HG03175 (cell line): Measurements from ENCODE around the gene PLK4.
"Not testable (repeated sequence)": the region's sequence is repeated elsewhere in the genome, so short reads cannot be mapped to it uniquely, and the experiment has no call there.

Source experiments
- ATAC-seq: cut with Tn5 transposase; IDR thresholded peaks from one replicate; pipeline ENCODE4 v1.9.1; 2021; ENCODE audit warnings: mild to moderate bottlenecking, moderate library complexity; ENCODE audit not compliant: unreplicated experiment

PLK4 gene

GRCh38 chr4:127899682-127900081 lies 19.0 kb downstream of the PLK4 start:
- ATAC-seq, result not testable (repeated sequence)

DNA sequence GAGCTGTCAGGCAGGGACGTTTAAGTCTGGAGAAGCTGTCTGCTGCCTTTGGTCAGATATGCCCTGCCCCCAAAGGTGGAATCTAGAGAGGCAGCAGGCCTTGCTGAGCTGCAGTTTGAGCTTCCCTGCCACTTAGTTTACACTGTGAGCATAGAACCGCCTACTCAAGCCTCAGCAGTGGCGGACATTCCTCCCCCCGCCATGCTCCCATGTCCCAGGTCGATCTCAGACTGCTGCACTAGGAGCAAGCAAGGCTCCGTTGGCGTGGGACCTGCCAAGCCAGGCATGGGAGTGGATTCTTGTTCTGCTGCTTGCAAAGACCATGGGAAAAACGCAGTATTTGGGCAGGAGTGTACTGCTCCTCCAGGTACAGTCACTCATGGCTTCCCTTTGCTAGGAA lies 24.3 kb downstream of the PLK4 start:
- ATAC-seq, result no peak

- ATAC-seq, result no peak
These were observed 35.8 kb downstream of the PLK4 start for GRCh38 chr4:127916512-127916911.

DNA sequence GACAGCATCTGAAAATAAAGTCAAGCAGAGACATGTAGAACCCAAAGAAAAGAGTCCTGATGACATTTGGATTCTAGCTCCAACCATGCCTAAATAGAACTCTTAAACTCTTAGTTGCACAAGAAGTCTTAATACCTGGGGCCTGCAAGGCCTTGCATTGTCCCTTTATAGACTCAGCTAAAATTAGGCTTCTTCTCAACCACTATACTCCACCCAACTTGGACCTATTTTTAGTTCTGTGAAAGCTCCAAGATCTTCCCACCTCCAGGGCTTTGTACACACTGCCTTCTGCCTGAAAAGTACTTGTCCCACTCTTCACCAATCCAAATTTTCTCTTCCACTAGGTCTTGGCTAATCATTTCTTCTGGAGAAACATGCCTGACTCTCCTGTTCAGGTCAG lies 36.5 kb downstream of the PLK4 start:
- no peak for ATAC-seq

GRCh38 chr4:127920521-127920920 lies 39.8 kb downstream of the PLK4 start:
- no peak for ATAC-seq

GRCh38 chr4:127922226-127922625 lies 41.5 kb downstream of the PLK4 start:
- no peak for ATAC-seq

DNA sequence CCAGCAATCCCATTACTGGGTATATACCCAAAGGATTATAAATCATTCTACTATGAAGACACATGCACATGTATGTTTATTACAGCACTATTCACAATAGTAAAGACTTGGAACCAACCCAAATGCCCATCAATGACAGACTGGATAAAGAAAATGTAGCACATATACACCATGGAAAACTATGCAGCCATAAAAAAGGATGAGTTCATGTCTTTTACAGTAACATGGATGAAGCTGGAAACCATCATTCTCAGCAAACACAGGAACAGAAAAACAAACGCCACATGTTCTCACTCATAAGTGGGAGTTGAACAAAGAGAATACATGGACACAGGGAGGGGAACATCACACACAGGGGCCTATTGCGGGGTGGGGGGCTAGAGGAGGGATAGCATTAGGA lies 45.0 kb downstream of the PLK4 start:
- ATAC-seq, result not testable (repeated sequence)

- ATAC-seq, result no peak
These were observed 49.5 kb downstream of the PLK4 start for GRCh38 chr4:127930175-127930574.

DNA sequence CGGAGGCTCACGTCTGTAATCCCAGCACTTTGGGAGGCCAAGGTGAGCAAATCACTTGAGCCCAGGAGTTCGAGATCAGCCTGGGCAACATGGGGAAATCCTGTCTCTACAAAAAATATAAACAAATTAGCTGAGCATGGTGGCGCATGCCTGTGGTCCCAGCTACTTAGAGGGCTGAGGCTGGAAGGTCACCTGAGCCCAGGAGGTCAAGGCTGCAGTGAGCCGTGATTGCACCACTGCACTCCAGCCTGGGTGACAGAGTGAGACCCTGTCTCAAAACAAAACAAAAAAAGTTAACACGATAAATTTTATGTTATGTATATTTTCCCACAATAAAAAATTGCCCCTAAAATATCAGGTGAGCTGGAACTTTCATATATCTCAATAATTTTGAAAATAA lies 51.1 kb downstream of the PLK4 start:
- not testable (repeated sequence) for ATAC-seq

GRCh38 chr4:127936974-127937373 lies 56.3 kb downstream of the PLK4 start:
- ATAC-seq, result no peak
